Measurements from ENCODE around the gene BTBD9. TPM values are rescaled to one million over a fixed set of nuclear protein-coding genes. Genes with fewer than 3 reads are reported as not detected.

Gene BTBD9
- total RNA-seq, 1 donor from 2014 or later = 49.7 TPM

DNA sequence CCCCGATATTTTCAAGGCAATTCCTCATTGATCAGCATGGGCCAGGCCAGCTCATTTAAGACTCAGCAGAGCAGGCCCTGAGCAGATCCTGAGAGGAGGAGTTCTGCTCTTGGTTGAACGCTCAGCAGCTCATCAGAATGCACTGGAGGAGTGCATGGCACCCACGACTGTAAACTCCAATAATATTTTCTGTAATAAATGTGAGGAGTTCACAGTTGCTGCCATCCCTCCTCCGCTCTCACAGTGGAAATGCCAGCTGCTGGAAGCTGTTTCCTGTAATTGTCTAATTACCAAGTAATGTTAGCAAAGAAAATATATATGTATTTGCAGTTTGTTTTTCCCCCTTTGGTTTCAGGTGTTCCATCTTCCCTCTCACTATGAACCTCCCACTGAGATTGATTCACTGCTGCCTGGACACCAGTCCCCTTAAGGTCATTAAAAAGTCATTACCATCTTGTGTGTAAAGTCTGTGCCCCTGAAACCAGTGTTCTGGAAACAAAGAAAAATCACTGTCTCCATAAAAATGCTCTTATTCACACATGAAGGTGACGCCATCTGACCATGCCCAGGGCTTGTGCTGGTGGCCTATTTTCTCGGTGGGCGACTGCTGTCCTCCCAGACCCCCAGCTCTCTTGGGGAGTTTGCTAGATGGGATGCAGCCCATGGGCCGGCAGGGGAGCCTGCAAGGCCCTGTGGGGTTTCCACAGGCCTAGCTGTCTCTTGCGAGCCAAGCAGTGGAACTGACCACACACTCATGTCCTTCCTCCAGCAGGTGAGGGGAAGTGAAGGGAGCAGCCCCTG lies 446.0 kb downstream of the BTBD9 start:
- ATAC-seq = no peak
- peaks cover 4% of the 10 kb centered on the region for H3K36me3 ChIP-seq
- DNase-seq = no peak

DNA sequence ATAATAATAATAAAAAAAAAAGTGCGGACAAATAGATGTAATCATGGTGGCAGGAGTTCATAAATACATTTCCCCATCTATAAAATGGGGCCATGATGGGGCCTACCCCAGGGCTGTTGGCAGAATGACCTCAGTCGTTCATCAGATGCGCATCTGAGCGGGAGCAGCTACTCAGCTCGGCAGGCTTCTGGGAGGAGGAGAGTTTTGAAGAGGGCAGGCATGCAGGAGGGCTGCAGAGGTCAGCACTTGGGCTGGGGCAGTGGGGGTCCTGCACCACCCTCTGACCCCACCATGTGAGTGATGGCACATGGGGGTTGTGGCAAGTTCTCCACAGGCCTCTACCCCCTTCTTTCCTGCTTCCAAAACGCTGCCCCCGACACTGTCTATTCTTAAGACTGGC lies 446.7 kb downstream of the BTBD9 start:
- Histone ChIP-seq H3K27me3 (ENCODE audit: low read depth) (no peaks in the 10 kb centered on the region), H3K27ac (no peak overlapping the region), H3K4me1 (no peaks in the 10 kb centered on the region), H3K4me3 (no peak overlapping the region), H3K36me3 (peaks cover 4% of the 10 kb centered on the region), H3K9me3 (no peaks in the 10 kb centered on the region)
- no peak for DNase-seq
- intact Hi-C loops (cut with DNase I) = no loop called here
- TF ChIP-seq, protein P1, sequence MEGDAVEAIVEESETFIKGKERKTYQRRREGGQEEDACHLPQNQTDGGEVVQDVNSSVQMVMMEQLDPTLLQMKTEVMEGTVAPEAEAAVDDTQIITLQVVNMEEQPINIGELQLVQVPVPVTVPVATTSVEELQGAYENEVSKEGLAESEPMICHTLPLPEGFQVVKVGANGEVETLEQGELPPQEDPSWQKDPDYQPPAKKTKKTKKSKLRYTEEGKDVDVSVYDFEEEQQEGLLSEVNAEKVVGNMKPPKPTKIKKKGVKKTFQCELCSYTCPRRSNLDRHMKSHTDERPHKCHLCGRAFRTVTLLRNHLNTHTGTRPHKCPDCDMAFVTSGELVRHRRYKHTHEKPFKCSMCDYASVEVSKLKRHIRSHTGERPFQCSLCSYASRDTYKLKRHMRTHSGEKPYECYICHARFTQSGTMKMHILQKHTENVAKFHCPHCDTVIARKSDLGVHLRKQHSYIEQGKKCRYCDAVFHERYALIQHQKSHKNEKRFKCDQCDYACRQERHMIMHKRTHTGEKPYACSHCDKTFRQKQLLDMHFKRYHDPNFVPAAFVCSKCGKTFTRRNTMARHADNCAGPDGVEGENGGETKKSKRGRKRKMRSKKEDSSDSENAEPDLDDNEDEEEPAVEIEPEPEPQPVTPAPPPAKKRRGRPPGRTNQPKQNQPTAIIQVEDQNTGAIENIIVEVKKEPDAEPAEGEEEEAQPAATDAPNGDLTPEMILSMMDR (IDR thresholded peaks at IDR 0.05) = no peak
- no peak for ATAC-seq

More for the DNA sequence above, 446.0 kb downstream of the BTBD9 start:
- intact Hi-C loops (cut with DNase I) = no loop called here
- Histone ChIP-seq H3K27me3 (ENCODE audit: low read depth) (no peaks in the 10 kb centered on the region), H3K4me3 (no peak overlapping the region), H3K27ac (no peak overlapping the region), H3K4me1 (no peaks in the 10 kb centered on the region), H3K9me3 (no peaks in the 10 kb centered on the region)
- TF ChIP-seq, protein P1 (IDR thresholded peaks at IDR 0.05) = no peak

DNA sequence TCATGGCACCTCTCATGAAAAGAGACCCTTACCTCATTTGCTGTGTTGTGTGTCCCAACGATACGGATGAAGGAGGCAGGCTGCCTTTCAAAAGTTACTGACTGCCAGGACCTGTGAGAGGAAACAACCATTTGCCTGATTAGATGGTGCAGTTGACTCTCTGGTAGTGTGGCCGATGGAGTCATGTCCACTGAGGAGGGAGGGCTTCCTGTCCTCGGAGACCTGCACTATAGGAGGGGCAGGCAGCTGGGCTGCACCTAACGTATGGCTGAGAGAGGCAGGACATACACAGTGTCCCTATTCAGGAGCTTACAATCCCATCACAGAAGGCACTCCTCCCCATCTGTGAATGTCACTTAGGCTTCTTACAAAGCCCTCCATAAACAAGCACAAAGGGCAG lies 447.2 kb downstream of the BTBD9 start:
- ATAC-seq (no peak), DNase-seq (no peak)
- no peaks in the 10 kb centered on the region for H3K4me1 ChIP-seq
- peaks cover 4% of the 10 kb centered on the region for H3K36me3 ChIP-seq
- H3K27me3 ChIP-seq (ENCODE audit: low read depth) = no peaks in the 10 kb centered on the region
- H3K9me3 ChIP-seq = no peaks in the 10 kb centered on the region
- intact Hi-C loops (cut with DNase I) = no loop called here
- TF ChIP-seq, protein P1 (IDR thresholded peaks at IDR 0.05) = no peak
- no peak overlapping the region for H3K4me3 ChIP-seq
- no peak overlapping the region for H3K27ac ChIP-seq

DNA sequence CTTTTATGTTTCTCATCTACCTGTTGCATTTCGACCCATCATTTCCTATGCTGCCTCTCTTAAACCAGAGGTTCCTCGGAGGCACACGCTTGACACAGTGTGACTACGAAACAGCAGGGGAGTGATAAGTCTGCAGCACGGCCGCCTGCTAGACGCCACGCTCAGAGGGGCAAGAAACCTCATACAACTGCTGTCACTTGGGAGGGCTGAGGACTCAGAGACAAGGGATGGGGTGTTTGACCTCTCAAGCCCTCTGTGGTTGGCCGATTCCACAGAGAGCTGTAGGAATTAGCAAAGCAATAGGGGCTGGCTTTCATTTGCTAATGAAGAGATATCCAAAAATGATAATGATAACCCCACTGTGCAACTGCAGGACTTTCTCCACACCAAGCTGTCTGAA lies 447.7 kb downstream of the BTBD9 start:
- Histone ChIP-seq H3K9me3 (no peaks in the 10 kb centered on the region), H3K36me3 (peaks cover 4% of the 10 kb centered on the region), H3K27ac (no peak overlapping the region), H3K4me1 (no peaks in the 10 kb centered on the region), H3K4me3 (no peak overlapping the region), H3K27me3 (ENCODE audit: low read depth) (no peaks in the 10 kb centered on the region)
- intact Hi-C loops (cut with DNase I) = no loop called here
- DNase-seq (no peak), ATAC-seq (no peak)
- TF ChIP-seq, protein P1 (IDR thresholded peaks at IDR 0.05) = no peak

DNA sequence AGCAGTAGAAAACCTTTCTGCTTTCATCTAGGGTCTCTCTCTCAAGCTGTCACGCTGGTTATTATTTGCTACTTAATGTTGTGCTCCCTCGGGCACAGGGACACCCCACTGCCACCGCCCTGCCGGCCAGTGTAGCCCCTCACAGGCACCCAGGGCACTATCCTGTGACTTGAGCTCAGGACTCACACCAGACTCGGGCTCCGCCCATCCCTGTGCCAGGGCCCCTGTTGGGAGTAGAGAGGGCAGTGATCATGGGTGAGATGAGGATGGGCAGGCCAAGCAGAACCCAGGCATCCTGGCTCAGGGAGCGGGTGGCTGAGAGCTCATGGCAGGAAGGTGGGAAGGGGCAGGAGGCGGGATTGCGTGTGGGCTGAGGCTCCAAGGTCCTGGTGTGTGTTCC lies 448.3 kb downstream of the BTBD9 start:
- intact Hi-C loops (cut with DNase I) = no loop called here
- DNase-seq = no peak

More for the DNA sequence above, 448.3 kb downstream of the BTBD9 start:
- H3K27ac ChIP-seq = no peak overlapping the region
- peak in 1 of 2 donors; percentile 40 for ATAC-seq
- H3K4me3 ChIP-seq = no peak overlapping the region
- H3K27me3 ChIP-seq (ENCODE audit: low read depth) = no peaks in the 10 kb centered on the region
- TF ChIP-seq, protein P1 (IDR thresholded peaks at IDR 0.05) = no peak
- H3K4me1 ChIP-seq = no peaks in the 10 kb centered on the region
- no peaks in the 10 kb centered on the region for H3K9me3 ChIP-seq
- H3K36me3 ChIP-seq = peaks cover 4% of the 10 kb centered on the region
